Neutrophil (primary cell): ENCODE measurements around the gene SLC2A6.

Experiments used
- H3K27ac ChIP-seq: fragments of 200-600 bp; sonication (generic); 2 replicates; pipeline ENCODE4 v1.5.1; 2016; ENCODE audit warnings: mild to moderate bottlenecking, moderate library complexity
- H3K27me3 ChIP-seq: fragments of 200-600 bp; sonication (generic); 2 replicates; pipeline ENCODE4 v1.6.0; 2016; ENCODE audit warnings: mild to moderate bottlenecking
- H3K36me3 ChIP-seq: fragments of 200-600 bp; sonication (generic); 2 replicates; pipeline ENCODE4 v1.5.1; 2017
- H3K4me1 ChIP-seq, 2 experiments: fragments of 200-600 bp in 1 of 2; sonication (generic) in 1 of 2; 1 replicate in 1 of 2; 2 replicates in 1 of 2; pipeline versions ENCODE4 v1.5.1 to v1.6.1; 2013 to 2016; ENCODE audit warnings: low read depth in 1 of 2, low read length in 1 of 2, mild to moderate bottlenecking in 1 of 2, moderate library complexity in 1 of 2; ENCODE audit not compliant: control insufficient read depth in 1 of 2, insufficient read depth in 1 of 2
- H3K4me3 ChIP-seq, 2 experiments: fragments of 200-600 bp in 1 of 2; sonication (generic) in 1 of 2; 1 replicate in 1 of 2; 2 replicates in 1 of 2; pipeline ENCODE4 v1.5.1; 2013 to 2016; ENCODE audit warnings: low read depth in 1 of 2, low read length in 1 of 2, mild to moderate bottlenecking in 1 of 2, moderate library complexity in 1 of 2
- H3K9me3 ChIP-seq: fragments of 200-600 bp; sonication (generic); 2 replicates; pipeline ENCODE4 v1.5.1; 2016
- CTCF ChIP-seq: fragments of 200-600 bp; sonication (generic); IDR thresholded peaks from 2 replicates; pipeline ENCODE4 v1.5.1; 2016; ENCODE audit warnings: antibody characterized with exemption

Gene SLC2A6

GRCh38 chr9:133421615-133422542 is 57.0 kb downstream of the SLC2A6 start, which contains the start of gene ADAMTS13:
ADAMTS13 (plus strand) TSS chr9:133422367; CDS start chr9:133422444, 77 bp downstream.
- peaks cover 12 to 13% of the 10 kb centered on the region in 2 experiments for H3K4me1 ChIP-seq
- H3K27ac ChIP-seq, result no peak within 1 kb of the TSS
- no peak for TF ChIP-seq CTCF
- H3K9me3 ChIP-seq, result no peaks in the 10 kb centered on the region
- no peaks in the 10 kb centered on the region for H3K36me3 ChIP-seq
- no peak within 1 kb of the TSS for H3K4me3 ChIP-seq
- H3K27me3 ChIP-seq, result peaks cover 22% of the 10 kb centered on the region
